ENCODE results near the gene OR5C1. TPM values are rescaled to one million over a fixed set of nuclear protein-coding genes. Genes with fewer than 3 reads are reported as not detected.

OR5C1 gene
- total and polyA plus RNA-seq, 4 donors: not detected

GRCh38 chr9:122806661-122807060 is 17.9 kb downstream of the OR5C1 start:
- DNase-seq (ENCODE audit: low spot score): no peak
- Histone ChIP-seq H3K9me3 (ENCODE audit: control insufficient read depth in 4 of 4, low read length in 3 of 4) (no peaks in the 10 kb centered on the region), H3K4me3 (ENCODE audit: low read depth in 1 of 3, low read length in 3 of 3) (no peak overlapping the region), H3K4me1 (ENCODE audit: control insufficient read depth in 4 of 4, insufficient read depth in 4 of 4, low read length in 3 of 4) (peaks cover 0 to 5% (median 0%) of the 10 kb centered on the region in 4 donors), H3K27ac (ENCODE audit: low read depth in 1 of 2, low read length in 2 of 2) (no peak overlapping the region), H3K27me3 (ENCODE audit: control insufficient read depth in 4 of 4, insufficient read depth in 4 of 4, low read length in 3 of 4) (no peaks in the 10 kb centered on the region), H3K36me3 (ENCODE audit: control insufficient read depth in 4 of 4, insufficient read depth in 3 of 4, low read depth in 1 of 4, low read length in 3 of 4) (no peaks in the 10 kb centered on the region), H3K9ac (ENCODE audit: low read depth in 1 of 2, low read length in 2 of 2) (no peak overlapping the region)
- WGBS: 93% methylated on average over 4 of the region's 4 CpGs
- TF ChIP-seq, protein P1, sequence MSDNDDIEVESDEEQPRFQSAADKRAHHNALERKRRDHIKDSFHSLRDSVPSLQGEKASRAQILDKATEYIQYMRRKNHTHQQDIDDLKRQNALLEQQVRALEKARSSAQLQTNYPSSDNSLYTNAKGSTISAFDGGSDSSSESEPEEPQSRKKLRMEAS (IDR thresholded peaks at IDR 0.05): no peak
- TF ChIP-seq, protein P2, sequence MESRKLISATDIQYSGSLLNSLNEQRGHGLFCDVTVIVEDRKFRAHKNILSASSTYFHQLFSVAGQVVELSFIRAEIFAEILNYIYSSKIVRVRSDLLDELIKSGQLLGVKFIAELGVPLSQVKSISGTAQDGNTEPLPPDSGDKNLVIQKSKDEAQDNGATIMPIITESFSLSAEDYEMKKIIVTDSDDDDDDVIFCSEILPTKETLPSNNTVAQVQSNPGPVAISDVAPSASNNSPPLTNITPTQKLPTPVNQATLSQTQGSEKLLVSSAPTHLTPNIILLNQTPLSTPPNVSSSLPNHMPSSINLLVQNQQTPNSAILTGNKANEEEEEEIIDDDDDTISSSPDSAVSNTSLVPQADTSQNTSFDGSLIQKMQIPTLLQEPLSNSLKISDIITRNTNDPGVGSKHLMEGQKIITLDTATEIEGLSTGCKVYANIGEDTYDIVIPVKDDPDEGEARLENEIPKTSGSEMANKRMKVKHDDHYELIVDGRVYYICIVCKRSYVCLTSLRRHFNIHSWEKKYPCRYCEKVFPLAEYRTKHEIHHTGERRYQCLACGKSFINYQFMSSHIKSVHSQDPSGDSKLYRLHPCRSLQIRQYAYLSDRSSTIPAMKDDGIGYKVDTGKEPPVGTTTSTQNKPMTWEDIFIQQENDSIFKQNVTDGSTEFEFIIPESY (IDR thresholded peaks at IDR 0.05): no peak
- TF ChIP-seq HNF4A (conservative IDR thresholded peaks at IDR 0.05) (no peak), EGR1 (IDR thresholded peaks at IDR 0.05; ENCODE audit: low read depth in 2 of 2) (no peak), RXRA (IDR thresholded peaks at IDR 0.05) (no peak), GABPA (IDR thresholded peaks at IDR 0.05 in 1 of 2, conservative IDR thresholded peaks at IDR 0.05 in 1 of 2) (no peak), RAD21 (IDR thresholded peaks at IDR 0.05) (no peak), TAF1 (conservative IDR thresholded peaks at IDR 0.05) (no peak), FOXA2 (IDR thresholded peaks at IDR 0.05) (no peak), SP1 (IDR thresholded peaks at IDR 0.05) (no peak), HNF4G (IDR thresholded peaks at IDR 0.05) (no peak), CTCF (IDR thresholded peaks at IDR 0.05; ENCODE audit: low read depth, low read length, missing input control) (no peak), YY1 (IDR thresholded peaks at IDR 0.05) (no peak)
- TF ChIP-seq, protein P3, sequence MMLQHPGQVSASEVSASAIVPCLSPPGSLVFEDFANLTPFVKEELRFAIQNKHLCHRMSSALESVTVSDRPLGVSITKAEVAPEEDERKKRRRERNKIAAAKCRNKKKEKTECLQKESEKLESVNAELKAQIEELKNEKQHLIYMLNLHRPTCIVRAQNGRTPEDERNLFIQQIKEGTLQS (IDR thresholded peaks at IDR 0.05): no peak
- TF ChIP-seq, protein P4, sequence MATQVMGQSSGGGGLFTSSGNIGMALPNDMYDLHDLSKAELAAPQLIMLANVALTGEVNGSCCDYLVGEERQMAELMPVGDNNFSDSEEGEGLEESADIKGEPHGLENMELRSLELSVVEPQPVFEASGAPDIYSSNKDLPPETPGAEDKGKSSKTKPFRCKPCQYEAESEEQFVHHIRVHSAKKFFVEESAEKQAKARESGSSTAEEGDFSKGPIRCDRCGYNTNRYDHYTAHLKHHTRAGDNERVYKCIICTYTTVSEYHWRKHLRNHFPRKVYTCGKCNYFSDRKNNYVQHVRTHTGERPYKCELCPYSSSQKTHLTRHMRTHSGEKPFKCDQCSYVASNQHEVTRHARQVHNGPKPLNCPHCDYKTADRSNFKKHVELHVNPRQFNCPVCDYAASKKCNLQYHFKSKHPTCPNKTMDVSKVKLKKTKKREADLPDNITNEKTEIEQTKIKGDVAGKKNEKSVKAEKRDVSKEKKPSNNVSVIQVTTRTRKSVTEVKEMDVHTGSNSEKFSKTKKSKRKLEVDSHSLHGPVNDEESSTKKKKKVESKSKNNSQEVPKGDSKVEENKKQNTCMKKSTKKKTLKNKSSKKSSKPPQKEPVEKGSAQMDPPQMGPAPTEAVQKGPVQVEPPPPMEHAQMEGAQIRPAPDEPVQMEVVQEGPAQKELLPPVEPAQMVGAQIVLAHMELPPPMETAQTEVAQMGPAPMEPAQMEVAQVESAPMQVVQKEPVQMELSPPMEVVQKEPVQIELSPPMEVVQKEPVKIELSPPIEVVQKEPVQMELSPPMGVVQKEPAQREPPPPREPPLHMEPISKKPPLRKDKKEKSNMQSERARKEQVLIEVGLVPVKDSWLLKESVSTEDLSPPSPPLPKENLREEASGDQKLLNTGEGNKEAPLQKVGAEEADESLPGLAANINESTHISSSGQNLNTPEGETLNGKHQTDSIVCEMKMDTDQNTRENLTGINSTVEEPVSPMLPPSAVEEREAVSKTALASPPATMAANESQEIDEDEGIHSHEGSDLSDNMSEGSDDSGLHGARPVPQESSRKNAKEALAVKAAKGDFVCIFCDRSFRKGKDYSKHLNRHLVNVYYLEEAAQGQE (IDR thresholded peaks at IDR 0.05): no peak

All from liver (tissue), 9 donors.